HG03469 (cell line): ENCODE results near the gene PRPH.
"Not testable (repeated sequence)": the region's sequence is repeated elsewhere in the genome, so short reads cannot be mapped to it uniquely, and the experiment has no call there.

Source experiments
- ATAC-seq: cut with Tn5 transposase; IDR thresholded peaks from one replicate; pipeline ENCODE4 v1.9.1; 2021; ENCODE audit warnings: mild to moderate bottlenecking, moderate library complexity, moderate number of reproducible peaks; ENCODE audit not compliant: unreplicated experiment

The PRPH gene

GRCh38 chr12:49332441-49332861 lies 37.5 kb downstream of the PRPH start:
- no peak for ATAC-seq

DNA sequence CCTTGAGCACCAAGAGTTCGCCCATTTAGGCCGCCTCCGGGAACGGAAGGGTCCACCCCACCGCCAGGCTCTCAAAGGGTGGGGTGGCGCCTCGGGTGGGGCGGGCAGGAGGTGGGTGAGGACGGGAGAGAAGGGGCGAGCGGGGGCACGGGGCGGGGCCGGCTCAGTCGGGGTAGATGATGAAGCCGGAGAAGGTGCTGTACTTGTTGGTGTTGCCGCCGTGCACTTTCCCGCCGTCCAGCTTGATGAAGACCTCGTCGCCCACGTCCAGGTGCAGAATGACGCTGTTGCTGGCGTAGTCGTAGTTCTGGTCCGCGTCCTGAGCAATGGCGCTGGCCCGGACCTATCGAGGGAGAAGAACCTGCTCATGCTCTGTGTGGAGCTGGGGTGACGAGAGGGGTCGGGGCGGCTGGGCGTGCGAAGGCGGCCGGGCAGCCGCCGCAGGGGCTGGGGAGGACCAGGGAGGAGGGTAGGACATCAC lies 38.0 kb downstream of the PRPH start:
- no peak for ATAC-seq

DNA sequence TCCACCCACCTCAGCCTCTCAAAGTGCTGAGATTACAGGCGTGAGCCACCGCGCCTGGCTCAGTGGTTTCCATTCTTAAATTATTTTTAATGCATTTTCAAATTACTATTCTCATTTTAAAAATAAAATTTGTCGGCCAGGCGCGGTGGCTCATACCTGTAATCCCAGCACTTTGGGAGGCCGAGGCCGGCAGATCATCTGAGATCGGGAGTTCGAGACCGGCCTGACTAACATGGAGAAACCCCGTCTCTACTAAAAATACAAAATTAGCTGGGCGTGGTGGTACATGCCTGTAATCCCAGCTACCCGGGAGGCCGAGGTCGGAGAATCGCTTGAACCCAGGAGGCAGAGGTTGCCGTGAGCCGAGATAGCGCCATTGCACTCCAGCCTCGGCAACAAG lies 38.8 kb downstream of the PRPH start:
- not testable (repeated sequence) for ATAC-seq

DNA sequence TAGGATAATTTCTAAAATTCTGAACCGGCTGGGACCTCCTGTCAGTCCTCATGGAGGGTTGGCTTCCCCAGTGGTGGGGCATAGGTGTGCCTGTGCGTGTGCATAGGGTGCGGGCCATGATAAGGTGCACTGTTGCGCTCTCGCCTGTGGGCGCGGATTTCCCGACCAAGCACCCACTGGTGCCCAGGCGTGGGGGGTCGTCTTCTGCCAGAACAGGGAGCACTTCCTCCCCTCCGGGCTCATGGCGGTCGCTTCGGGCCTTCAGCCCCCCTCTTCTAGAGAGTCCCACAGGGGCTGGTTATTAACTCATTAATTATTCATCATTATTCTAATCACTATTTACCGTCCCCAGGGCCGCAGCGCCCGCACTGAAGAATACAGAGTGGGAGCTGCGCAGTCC lies 39.3 kb downstream of the PRPH start:
- no peak for ATAC-seq

DNA sequence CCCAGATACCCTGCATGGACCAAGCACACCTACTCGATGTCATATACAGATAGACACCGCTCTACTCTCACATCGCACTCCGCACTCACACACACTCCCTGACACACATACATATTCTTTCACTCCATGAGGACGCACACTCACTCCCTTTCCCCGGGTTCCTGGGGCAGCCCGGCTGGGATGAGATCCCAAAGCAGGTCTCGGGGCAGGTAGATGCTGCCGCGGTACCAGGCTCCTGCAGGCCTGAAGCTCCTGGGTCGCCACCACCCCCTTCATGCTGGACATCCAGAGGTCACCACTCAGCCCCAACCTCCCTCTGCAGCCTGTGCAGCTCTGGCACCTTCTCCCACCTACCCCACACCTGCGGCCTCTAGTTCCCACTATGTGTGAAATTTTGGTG lies 39.7 kb downstream of the PRPH start:
- ATAC-seq = no peak

GRCh38 chr12:49335118-49335954 lies 40.4 kb downstream of the PRPH start:
- ATAC-seq = no peak

GRCh38 chr12:49335955-49336644 lies 41.2 kb downstream of the PRPH start:
- ATAC-seq = no peak

DNA sequence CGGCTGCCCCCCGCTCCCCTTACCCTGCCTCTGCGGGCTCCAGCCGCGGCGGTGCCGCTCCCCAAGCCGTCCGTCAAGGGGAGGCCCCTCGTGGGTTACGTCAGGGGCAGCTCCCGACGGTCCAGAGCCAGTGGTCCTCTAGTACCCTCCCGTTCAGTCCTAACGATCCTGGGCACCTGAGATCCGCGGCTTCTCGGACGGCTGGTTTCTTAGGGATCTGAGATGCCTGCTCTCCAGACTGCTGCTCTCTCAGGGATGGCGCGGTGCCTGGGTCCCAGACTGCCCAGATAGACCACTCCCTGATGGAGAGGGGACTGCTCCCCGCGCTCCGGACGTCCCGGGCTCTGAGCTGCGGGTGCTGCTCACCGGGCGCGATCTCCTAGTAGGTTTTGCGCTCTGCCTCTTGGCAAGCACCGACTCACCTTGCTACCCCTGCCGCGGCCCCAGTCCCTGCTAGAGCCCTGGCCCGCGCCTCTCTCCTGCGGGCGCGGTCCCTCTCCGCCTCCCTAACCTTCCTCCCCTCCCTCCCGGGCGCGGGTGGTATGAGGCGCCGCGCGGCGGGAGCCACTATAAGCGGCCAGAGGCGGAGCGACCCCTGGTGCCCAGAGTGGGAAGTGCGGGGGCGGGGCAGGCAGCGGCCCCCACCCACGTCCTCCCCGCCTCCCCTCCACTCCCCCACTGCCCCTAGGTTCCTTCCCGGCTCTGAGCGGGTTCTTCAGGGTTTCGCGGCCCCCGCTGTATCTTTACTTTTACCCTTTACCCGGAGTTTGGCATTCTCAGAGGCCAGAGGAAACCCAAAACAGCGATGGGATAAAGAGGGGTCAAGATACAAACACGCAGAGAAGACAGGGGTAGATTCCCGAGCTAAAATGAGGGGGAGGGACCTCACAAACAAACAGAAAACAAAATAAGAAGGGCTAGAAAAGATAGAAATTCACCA lies 42.0 kb downstream of the PRPH start, which contains the start of gene C1QL4:
Gene C1QL4, minus strand, starts transcription at position 544 of the 940 bp plus-strand sequence. CDS start 711 bp downstream, outside the sequence.
- peak; percentile 50 for ATAC-seq

- ATAC-seq = no peak
These were observed 44.0 kb downstream of the PRPH start for GRCh38 chr12:49338830-49339463.

GRCh38 chr12:49339464-49339861 lies 44.5 kb downstream of the PRPH start:
- ATAC-seq = no peak

GRCh38 chr12:49340095-49340870 lies 45.3 kb downstream of the PRPH start:
- ATAC-seq = no peak

GRCh38 chr12:49340971-49341776 lies 46.2 kb downstream of the PRPH start:
- no peak for ATAC-seq

DNA sequence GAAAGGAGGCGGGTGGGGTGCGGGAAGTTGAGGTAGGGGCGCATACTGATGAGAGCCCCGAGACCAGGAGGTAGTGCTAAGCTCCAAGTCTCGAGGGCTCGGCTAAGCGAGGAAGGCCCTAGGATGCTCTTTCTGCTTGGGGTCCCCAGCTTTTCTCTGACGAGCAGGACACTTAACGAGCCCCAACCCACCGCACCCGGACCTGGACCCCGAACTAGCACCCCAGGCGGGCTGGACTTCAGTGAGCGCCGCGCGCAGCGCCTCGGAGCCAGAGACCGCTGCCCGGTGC lies 46.8 kb downstream of the PRPH start:
- ATAC-seq = no peak

DNA sequence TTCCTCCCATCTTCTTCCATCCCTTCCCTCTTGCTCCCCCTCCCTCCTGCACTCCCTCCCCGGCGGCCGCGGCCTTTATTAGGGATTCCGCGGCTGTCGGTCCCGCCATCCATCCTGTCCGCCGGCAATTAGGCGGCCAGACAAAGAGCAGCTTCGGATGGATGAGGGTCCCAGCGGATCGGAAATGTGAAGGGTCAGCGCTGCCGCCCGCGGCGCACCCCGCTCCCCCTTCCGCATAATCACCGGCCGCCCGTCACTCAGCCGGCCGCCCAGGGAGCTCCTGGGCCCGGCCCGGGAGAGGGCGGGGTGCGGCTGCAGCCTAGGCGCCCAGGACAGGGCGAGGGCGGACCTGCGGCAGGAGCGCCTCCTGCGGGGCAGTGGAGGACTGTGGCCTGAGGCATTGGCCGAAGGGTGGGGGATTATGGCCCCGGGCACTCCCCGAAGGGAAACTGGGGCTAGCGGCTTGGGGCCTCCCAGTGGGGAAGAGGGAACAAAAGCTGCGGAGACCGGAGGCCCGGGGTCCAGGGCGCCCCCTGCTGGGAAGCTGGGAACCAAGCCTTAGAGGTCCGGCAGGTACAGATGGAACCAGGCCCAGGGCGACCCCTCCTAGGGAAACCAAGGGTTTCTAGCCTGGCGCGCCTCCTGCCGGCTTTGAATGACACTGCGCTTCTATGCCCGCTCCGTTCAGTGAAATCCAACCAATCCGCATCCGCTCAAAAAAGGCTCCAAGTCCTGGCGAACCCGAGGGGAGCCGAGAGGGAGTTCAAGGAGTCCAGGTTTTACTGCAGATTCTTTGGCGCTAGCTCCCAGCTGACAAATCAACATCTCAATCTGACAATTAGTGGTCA lies 47.3 kb downstream of the PRPH start:
- ATAC-seq = peak; percentile 41

DNA sequence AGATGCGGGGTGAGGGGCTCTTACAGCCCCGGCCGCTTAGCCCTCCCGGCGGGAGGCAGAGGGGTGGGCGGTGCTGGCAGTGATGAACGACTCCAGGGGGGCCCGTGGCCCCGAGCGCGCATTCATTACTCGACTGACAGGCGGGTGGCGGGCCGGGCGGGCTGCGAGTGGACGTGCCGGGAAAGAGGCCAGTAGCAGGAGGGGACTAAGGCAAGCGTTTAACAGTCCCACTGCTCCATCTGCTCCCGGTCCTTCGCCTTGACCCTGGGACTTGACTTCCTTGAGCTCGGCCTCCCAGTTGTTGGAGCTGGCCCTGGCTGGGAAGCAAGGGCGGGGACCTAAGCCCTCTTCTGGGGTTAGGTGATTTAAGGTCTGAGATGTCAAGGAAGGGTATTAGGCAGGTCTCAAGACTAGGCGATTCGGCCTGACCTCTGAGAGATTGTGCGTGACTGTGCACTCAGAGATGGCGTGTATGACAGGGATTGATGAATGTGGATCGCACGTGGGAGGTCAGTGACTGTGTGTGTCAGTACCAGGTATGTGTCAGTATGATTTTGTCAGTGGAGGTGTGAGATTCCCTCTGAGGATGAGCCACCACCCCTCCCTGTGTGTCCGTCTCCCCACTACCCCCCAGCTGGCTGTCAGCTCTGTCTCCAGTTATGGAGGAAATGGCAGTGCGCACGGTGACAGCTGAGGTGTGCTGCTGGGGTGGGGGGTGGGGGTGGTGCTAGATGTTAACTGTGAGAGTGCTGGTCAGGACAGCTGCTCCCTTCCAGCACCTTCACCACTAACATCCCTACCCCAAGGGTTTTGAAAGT lies 48.2 kb downstream of the PRPH start:
- ATAC-seq = no peak

DNA sequence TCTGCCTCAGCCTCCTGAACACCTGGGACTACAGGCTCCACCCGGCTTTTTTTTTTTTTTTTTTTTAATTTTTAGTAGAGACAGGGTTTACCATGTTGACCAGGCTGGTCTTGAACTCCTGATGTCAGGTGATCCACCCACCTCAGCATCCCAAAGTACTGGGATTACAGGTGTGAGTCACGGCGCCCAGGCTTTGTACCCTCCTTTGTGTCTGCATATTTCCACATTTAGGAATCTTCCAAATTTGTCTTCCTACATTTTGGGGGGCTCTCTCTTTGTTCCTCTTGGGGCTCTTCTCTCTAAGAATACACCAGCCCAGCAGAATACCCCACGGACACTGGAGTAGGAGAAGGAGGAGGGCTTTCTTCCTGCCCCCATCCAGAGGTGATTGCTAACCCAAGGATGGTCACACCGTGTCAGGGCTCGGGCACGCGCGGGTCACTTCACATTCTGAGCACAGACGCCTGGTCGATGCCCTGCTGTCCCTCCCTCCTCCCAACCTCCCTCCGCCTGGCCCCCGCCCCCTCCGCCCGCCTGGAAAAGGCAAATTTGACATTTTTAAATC lies 49.6 kb downstream of the PRPH start:
- no peak for ATAC-seq
